Activated CD8-positive, alpha-beta T cell treated with anti-CD3 and anti-CD28 coated beads, Interleukin-2, amount 10 ng/mL, durations not matched to agents 7 days and 5 days (primary cell): ENCODE results near the gene B4GALT3. TPM values are rescaled to one million over a fixed set of nuclear protein-coding genes. Genes with fewer than 3 reads are reported as not detected.

Experiments
- ATAC-seq: fragments of 150-1000 bp; cut with Tn5 transposase; one replicate; pipeline ENCODE4 v1.10.0; 2021; ENCODE audit warnings: moderate library complexity
- CTCF ChIA-PET: fragments of 350-600 bp; sonication (Branson Sonifier 250); formaldehyde crosslinking; loops from one replicate; lab custom pipeline; 2021; ENCODE audit warnings: antibody characterized with exemption; lab: Charles Lee
- POLR2A ChIA-PET: fragments of 350-600 bp; sonication (Branson Sonifier 250); formaldehyde crosslinking; loops from one replicate; lab custom pipeline; 2021; ENCODE audit warnings: antibody characterized with exemption; lab: Charles Lee
- DNase-seq: peaks from one replicate; pipeline ENCODE4 v3.0.0-alpha.2; 2020
- H3K27ac Mint-ChIP-seq: one replicate; pipeline ENCODE4 v1.8.0; 2021; ENCODE audit warnings: mild to moderate bottlenecking, mixed read lengths
- H3K27me3 Mint-ChIP-seq: one replicate; pipeline ENCODE4 v1.8.0; 2021; ENCODE audit warnings: low read depth, mixed read lengths
- H3K36me3 Mint-ChIP-seq: one replicate; pipeline ENCODE4 v1.8.0; 2021; ENCODE audit warnings: low read depth, mixed read lengths
- H3K4me1 Mint-ChIP-seq: one replicate; pipeline ENCODE4 v1.8.0; 2021; ENCODE audit warnings: low read depth, mixed read lengths
- H3K4me3 Mint-ChIP-seq: one replicate; pipeline ENCODE4 v1.8.0; 2021; ENCODE audit warnings: mild to moderate bottlenecking, mixed read lengths
- H3K9me3 Mint-ChIP-seq: one replicate; pipeline ENCODE4 v1.8.0; 2022; ENCODE audit warnings: mixed read lengths; ENCODE audit not compliant: insufficient read depth
- total RNA-seq, 2 experiments: library from RNA; stranded (reverse); gene quantifications; one replicate each; pipeline ENCODE4 v1.2.3, GENCODE V29; 2021

The B4GALT3 gene
- total RNA-seq, 2 experiments from 2014 or later: 34.2 to 37.0 TPM

DNA sequence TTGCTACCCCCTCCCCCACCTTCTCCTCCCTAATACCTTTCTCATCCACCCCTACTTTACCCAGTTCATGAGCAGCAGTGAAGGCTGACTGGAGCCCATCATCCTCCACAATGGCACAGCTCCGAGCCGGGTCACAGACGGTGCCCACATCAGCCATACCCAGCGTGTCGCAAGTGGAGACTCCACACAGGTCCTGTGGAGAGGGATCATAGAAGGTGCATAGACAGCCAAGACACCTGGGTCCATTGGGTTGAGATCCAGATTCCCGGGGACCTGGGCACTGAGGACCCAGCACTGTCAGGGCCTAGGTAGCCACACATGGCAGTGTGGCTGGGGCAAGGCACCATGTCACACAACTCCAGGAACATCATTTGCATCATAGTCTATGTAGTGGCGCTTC lies 18.8 kb upstream of the B4GALT3 start:
- ChIA-PET CTCF (interaction anchor here (18.1 kb wide), 1 partner anchor 26 kb away, joined by 331 read pairs; the partner anchor contains the start of genes APOA2, FCER1G and TOMM40L), POLR2A (no interaction called here)
- no peak for DNase-seq
- Mint-ChIP-seq H3K27ac (peak overlapping the region; percentile 17), H3K27me3 (no peaks in the 10 kb centered on the region), H3K4me3 (no peak overlapping the region), H3K36me3 (no peaks in the 10 kb centered on the region), H3K9me3 (no peaks in the 10 kb centered on the region), H3K4me1 (peaks cover 69% of the 10 kb centered on the region)
- ATAC-seq: no peak

DNA sequence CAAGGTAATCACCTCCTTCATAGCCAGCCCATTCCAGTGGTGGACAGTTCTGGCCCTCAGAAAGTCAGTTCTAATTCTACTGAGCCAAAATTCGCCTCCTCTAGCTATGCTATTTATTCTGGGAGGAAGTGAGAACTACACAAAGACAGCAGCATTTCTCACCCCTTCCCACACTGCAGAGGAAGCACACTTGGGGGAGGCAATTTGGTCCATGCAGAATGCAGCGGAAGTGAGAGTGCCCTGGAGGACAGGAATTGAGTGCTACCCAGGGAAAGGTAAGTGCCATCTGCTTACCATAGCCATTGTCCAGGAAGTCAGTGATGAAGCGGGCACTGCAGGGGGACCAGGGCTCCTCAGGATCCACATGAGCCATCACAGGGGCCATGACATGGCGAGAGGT lies 17.9 kb upstream of the B4GALT3 start:
- ATAC-seq (no peak), DNase-seq (no peak)
- Mint-ChIP-seq H3K36me3 (no peaks in the 10 kb centered on the region), H3K9me3 (no peaks in the 10 kb centered on the region), H3K27me3 (no peaks in the 10 kb centered on the region), H3K4me3 (no peak overlapping the region), H3K27ac (peak overlapping the region; percentile 84), H3K4me1 (peaks cover 61% of the 10 kb centered on the region)
- ChIA-PET POLR2A (no interaction called here), CTCF (interaction anchor here (1.1 to 4.7 kb wide), 5 partner anchors 10 to 179 kb away, joined by 3 to 22 read pairs (median 11); partner anchors contain the start of genes PPOX and TOMM40L)

DNA sequence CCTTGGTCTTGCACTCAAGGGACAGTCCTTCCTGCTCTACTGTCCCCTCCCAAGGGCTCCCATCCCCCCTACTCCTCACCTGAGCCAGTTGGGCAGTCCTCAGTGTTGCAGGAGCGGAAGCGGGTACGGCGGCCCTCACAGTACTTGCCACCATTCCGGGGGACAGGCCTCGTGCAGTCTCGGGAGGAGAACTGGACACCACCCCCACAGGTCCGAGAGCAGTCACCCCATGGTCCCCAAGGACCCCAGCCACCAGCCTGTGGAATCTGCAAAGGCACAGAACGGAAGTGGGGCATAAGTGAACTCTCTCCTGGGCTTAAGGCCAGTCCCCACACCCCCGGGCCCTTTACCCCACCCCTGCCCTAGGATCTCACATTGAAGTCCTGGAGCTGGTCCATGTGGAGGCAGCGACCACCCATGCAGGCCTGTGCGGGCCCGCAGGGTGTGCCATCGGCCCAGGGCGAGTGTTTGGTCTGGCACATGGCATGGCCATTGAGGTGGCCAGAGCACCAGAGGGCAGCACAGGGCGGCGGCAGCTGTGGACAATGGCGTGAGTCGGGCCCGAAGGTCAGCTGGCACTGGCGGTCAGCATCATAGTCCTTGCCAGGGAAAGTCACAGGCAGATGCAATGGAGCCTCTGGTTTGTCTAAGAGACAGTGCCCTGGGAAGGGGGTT lies 16.4 kb upstream of the B4GALT3 start:
- POLR2A ChIA-PET: interaction anchor here (2.8 to 4.2 kb wide), 3 partner anchors 8 to 28 kb away, joined by 13 to 38 read pairs (median 16); partner anchors contain the start of genes NDUFS2 and PPOX
- DNase-seq: no peak
- CTCF ChIA-PET: interaction anchor here (1.1 to 5.2 kb wide), 13 partner anchors 8 to 188 kb away, joined by 3 to 72 read pairs (median 19); partner anchors contain the start of genes NDUFS2, PPOX and TOMM40L
- Mint-ChIP-seq H3K36me3 (no peaks in the 10 kb centered on the region), H3K4me1 (peaks cover 53% of the 10 kb centered on the region), H3K4me3 (no peak overlapping the region), H3K27me3 (no peaks in the 10 kb centered on the region), H3K9me3 (no peaks in the 10 kb centered on the region), H3K27ac (peak overlapping the region; percentile 34)
- no peak for ATAC-seq

DNA sequence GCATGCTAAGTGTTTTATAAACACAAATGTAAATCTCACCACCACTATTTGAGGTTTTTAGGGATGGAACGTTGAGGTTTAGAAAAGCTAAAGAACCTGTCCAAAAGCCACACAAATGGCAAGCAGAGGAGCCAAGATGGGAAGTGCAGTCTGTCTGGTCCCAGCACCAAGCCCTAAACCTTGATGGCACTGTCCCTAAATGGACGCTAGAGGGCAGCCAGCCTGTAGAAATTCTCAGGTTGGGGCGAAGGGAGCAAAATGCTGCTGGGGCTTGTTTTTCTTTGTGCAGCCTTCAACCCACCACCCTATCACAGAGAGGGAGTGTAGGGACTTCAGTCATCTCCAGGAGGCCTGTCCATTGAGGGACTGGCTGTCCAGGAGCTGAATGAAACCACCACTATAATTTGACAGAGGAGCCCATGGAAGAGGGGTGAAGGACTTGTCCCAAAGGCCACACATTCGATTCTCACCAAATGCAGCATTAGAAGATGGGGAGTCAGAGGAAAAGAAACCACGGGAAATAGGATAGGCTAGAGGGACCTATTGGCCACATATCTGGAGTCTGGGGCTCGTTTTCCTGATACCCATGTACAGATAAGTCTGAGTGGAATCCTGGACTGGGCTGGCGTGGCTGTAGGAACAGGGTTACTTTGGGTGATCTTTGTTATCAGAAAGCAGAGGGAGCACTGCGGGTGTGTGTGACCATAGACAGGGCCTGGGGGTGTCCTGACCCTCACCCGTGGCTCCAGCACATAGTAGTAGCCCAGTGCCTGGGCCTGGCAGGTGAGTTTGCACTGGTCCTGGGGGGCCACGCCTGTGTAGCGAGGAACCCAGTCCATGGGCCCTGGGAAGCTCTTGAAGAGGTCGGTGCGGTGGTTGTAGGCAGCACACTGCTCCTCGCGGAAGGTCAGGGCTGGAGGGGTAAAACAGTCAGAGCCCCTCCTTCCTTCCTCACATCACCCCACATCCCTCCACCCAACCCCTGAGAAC lies 15.5 kb upstream of the B4GALT3 start:
- peak overlapping the region; percentile 82 for H3K27ac Mint-ChIP-seq
- CTCF ChIA-PET: interaction anchor here (0.7 to 5.2 kb wide), 23 partner anchors 11 to 215 kb away, joined by 3 to 72 read pairs (median 8); partner anchors contain the start of genes APOA2, B4GALT3, CFAP126 and NDUFS2
- ATAC-seq (peak; percentile 93), DNase-seq (peak; percentile 82)
- H3K36me3 Mint-ChIP-seq: no peaks in the 10 kb centered on the region
- H3K9me3 Mint-ChIP-seq: no peaks in the 10 kb centered on the region
- POLR2A ChIA-PET: interaction anchor here (1.7 to 4.2 kb wide), 4 partner anchors 9 to 27 kb away, joined by 4 to 38 read pairs (median 14); partner anchors contain the start of genes B4GALT3, NDUFS2 and PPOX
- H3K4me1 Mint-ChIP-seq: peaks cover 57% of the 10 kb centered on the region
- no peaks in the 10 kb centered on the region for H3K27me3 Mint-ChIP-seq
- no peak overlapping the region for H3K4me3 Mint-ChIP-seq

DNA sequence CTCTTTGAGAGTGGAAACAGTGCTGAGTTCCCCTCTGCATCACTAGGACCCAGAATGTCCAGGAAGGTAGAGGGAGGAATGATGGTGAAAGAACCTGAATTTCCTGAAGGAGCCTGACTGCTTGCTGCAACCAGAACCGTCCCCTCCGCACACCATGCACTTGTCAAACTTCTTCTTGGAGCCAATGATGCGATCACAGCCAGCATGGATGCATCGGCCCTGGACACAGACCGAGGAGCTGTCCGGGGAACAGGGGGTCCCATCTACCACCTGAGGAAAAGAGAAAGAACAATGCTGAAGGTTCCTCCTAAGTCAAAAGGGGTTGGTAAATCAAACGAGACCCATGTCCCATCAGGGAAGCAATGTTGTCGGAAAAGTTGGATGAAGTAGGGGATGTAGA lies 14.7 kb upstream of the B4GALT3 start:
- no peak overlapping the region for H3K4me3 Mint-ChIP-seq
- peaks cover 58% of the 10 kb centered on the region for H3K4me1 Mint-ChIP-seq
- ChIA-PET CTCF (interaction anchor here (0.7 to 5.2 kb wide), 25 partner anchors 11 to 216 kb away, joined by 3 to 72 read pairs (median 7); partner anchors contain the start of genes APOA2, B4GALT3, CFAP126 and NDUFS2), POLR2A (interaction anchor here (0.6 to 4.2 kb wide), 6 partner anchors 10 to 931 kb away, joined by 3 to 38 read pairs (median 9); partner anchors contain the start of genes B4GALT3, NDUFS2, PPOX and SDHC)
- H3K27ac Mint-ChIP-seq: peak overlapping the region; percentile 40
- H3K36me3 Mint-ChIP-seq: no peaks in the 10 kb centered on the region
- H3K9me3 Mint-ChIP-seq: no peaks in the 10 kb centered on the region
- DNase-seq: no peak
- H3K27me3 Mint-ChIP-seq: no peaks in the 10 kb centered on the region
- no peak for ATAC-seq

DNA sequence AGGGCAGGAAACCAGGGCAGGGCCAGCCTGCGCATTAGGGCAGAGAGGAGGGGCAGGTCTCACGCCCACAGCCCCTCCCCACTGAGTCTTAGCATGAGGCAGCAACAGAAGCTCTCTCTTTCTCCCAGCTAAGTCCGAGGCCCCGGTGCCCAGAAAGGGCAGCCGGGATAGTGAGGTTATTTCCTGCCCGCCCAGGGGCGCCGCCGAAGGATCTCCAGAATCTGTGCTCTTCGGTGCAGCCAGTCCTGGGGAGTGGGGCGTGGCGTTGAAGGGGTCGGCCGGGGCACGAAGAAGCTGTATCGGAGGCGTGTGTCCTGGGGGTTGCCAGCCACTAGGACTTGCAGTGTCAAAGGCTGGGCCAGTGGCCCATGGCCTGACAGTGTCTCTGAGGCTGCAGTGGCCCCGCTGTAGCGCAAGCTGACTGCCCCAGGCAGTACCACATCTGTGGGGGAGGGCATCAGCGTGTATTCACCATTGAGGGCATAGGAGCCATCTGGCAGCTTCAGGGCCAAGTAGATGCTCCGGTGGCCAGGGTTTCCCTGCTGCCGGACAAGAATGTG lies 13.7 kb upstream of the B4GALT3 start:
- H3K4me3 Mint-ChIP-seq: no peak overlapping the region

DNA sequence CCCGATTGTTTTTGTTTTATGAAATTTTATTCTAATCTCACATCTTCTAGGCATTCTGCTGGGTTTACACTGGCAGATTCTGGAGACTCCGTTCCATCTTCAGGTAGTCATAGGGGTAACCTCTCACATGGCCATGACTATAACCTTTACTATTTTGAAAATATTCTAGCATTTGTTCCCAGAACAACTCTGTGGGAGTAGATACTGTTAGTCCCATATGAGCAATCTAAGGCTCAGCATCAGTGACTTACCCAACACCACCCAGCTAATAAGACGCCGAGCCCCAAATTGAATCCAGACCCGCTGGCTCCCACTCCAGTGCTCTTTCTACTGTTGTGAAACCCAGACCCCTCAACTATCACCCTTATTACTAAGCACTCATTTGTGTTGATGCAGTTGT lies 11.7 kb upstream of the B4GALT3 start:
- DNase-seq (no peak), ATAC-seq (no peak)
- H3K4me1 Mint-ChIP-seq: peaks cover 59% of the 10 kb centered on the region
- H3K27ac Mint-ChIP-seq: no peak overlapping the region
- H3K9me3 Mint-ChIP-seq: no peaks in the 10 kb centered on the region
- CTCF ChIA-PET: interaction anchor here (2.1 kb wide), 1 partner anchor 23 kb away, joined by 7 read pairs; the partner anchor contains the start of gene PPOX
- no peaks in the 10 kb centered on the region for H3K36me3 Mint-ChIP-seq
- no peak overlapping the region for H3K4me3 Mint-ChIP-seq
- no peaks in the 10 kb centered on the region for H3K27me3 Mint-ChIP-seq
- POLR2A ChIA-PET: interaction anchor here (1.5 to 1.6 kb wide), 2 partner anchors 13 to 23 kb away, joined by 3 read pairs; partner anchors contain the start of genes NDUFS2 and PPOX

More for the DNA sequence above, 13.7 kb upstream of the B4GALT3 start:
- H3K4me1 Mint-ChIP-seq: peaks cover 58% of the 10 kb centered on the region
- H3K36me3 Mint-ChIP-seq: no peaks in the 10 kb centered on the region
- no peak overlapping the region for H3K27ac Mint-ChIP-seq
- H3K27me3 Mint-ChIP-seq: no peaks in the 10 kb centered on the region
- no peak for ATAC-seq
- no peaks in the 10 kb centered on the region for H3K9me3 Mint-ChIP-seq
- DNase-seq: no peak
- ChIA-PET POLR2A (interaction anchor here (0.5 to 4.2 kb wide), 8 partner anchors 9 to 930 kb away, joined by 3 to 38 read pairs (median 5); partner anchors contain the start of genes B4GALT3, NDUFS2, PPOX and SDHC), CTCF (interaction anchor here (0.8 to 5.2 kb wide), 16 partner anchors 10 to 191 kb away, joined by 3 to 72 read pairs (median 18); partner anchors contain the start of genes APOA2, B4GALT3, NDUFS2 and PPOX)

DNA sequence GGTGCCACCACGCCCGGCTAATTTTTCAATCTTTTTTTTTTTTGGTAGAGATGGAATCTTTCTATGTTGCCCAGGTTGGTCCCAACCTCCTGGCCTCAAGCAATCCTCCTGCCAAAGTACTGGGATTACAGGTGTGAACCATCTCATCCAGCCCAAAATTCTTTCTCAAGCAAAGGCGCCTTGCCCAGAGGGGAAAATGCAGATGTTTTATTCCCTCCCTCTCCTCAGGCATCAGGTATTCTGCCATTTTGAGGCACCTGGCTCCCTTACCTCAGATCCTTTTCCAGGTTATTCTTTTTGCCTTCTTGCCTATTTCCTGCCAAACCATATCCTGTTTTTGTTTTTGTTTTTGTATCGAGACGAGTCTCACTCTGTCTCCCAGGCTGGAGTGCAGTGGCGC lies 11.1 kb upstream of the B4GALT3 start:
- Mint-ChIP-seq H3K4me3 (no peak overlapping the region), H3K27ac (no peak overlapping the region), H3K36me3 (peaks cover 2% of the 10 kb centered on the region), H3K4me1 (peaks cover 66% of the 10 kb centered on the region), H3K27me3 (no peaks in the 10 kb centered on the region), H3K9me3 (no peaks in the 10 kb centered on the region)
- DNase-seq (no peak), ATAC-seq (no peak)
- ChIA-PET POLR2A (interaction anchor here (1.5 kb wide), 1 partner anchor 14 kb away, joined by 3 read pairs; the partner anchor contains the start of gene NDUFS2), CTCF (interaction anchor here (2.1 kb wide), 1 partner anchor 22 kb away, joined by 7 read pairs; the partner anchor contains the start of gene PPOX)

DNA sequence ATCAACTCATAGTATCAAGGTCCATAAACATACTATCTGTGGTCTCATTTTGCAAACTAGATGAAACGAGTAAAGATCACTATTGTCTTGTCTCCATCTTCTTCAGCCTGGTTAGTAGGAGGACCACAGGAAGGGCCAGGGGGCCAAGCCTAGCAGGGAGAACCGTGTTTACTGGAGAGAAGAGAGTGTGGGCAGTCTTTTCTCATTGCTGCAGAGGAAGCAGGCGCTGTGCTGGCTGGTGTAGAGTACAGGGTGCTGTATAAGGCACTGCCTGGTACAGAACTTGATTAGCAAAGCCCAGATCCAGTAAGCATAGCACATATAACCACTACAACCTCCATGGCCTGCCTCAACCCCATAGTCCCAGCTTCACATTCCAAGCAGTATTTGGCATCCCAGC lies 10.0 kb upstream of the B4GALT3 start:
- ChIA-PET POLR2A (interaction anchor here (1.0 to 1.7 kb wide), 3 partner anchors 10 to 19 kb away, joined by 4 to 13 read pairs (median 11); partner anchors contain the start of genes B4GALT3 and NDUFS2), CTCF (interaction anchor here (0.6 to 2.9 kb wide), 3 partner anchors 15 to 39 kb away, joined by 3 to 32 read pairs (median 25); partner anchors contain the start of genes PPOX and TOMM40L)
- Mint-ChIP-seq H3K27ac (peak overlapping the region; percentile 91), H3K36me3 (peaks cover 5% of the 10 kb centered on the region), H3K4me3 (no peak overlapping the region), H3K4me1 (peaks cover 66% of the 10 kb centered on the region), H3K9me3 (no peaks in the 10 kb centered on the region), H3K27me3 (no peaks in the 10 kb centered on the region)
- DNase-seq (no peak), ATAC-seq (no peak)

DNA sequence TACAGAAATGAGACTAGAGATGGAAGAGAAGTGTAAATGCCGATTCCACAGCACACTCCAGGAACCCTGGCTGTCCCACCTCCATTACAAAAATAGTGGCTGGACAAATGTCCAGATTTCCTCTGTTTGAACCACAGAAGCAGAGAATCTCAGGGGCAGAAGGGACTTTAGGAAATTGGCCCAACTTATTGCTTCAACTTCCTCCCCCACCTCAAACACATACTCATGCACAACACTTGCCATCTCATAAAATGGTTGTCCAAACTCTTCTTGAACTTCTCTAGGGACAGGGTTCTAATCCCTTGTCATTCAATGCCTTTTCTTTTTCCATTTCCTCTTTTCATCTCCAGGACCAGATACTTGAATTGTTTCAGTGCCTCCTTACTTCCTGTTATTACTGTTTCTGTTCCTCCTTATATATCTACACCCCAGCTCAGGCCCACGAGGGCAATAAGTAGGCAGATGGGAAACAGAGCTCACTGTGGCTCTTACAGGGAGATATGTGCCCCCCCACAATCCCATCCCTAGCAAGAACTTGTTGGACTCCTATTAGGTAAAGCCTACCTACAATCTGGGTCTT lies 8.5 kb upstream of the B4GALT3 start:
- ATAC-seq (no peak), DNase-seq (no peak)
- H3K27me3 Mint-ChIP-seq: no peaks in the 10 kb centered on the region
- no peaks in the 10 kb centered on the region for H3K9me3 Mint-ChIP-seq
- H3K27ac Mint-ChIP-seq: peak overlapping the region; percentile 91
- H3K4me3 Mint-ChIP-seq: peak overlapping the region; percentile 62
- H3K36me3 Mint-ChIP-seq: peaks cover 9% of the 10 kb centered on the region
- ChIA-PET CTCF (interaction anchor here (0.8 to 2.9 kb wide), 12 partner anchors 9 to 201 kb away, joined by 3 to 32 read pairs (median 4); partner anchors contain the start of genes CFAP126, NDUFS2, PPOX and TOMM40L), POLR2A (interaction anchor here (0.7 to 2.2 kb wide), 10 partner anchors 9 to 85 kb away, joined by 3 to 14 read pairs (median 5); partner anchors contain the start of genes ADAMTS4, B4GALT3, NDUFS2 and PPOX)
- peaks cover 74% of the 10 kb centered on the region for H3K4me1 Mint-ChIP-seq
